ENCODE results near the gene KIF16B. TPM values are rescaled to one million over a fixed set of nuclear protein-coding genes. Genes with fewer than 3 reads are reported as not detected.

The KIF16B gene
- total RNA-seq, 4 donors from 2014 or later, result 8.7 to 20.6 (median 16.6) TPM

GRCh38 chr20:16580620-16581019, 7.4 kb upstream of the KIF16B start:
- no peak for DNase-seq
- intact Hi-C loops (cut with DNase I; ENCODE audit: low total_unique reads), result no loop called here
- H3K4me3 ChIP-seq, result no peak overlapping the region
- H3K27me3 ChIP-seq, result no peaks in the 10 kb centered on the region
- no peaks in the 10 kb centered on the region for H3K36me3 ChIP-seq
- H3K4me1 ChIP-seq, result no peaks in the 10 kb centered on the region
- TF ChIP-seq CTCF (IDR thresholded peaks at IDR 0.05) (no peak), POLR2A (IDR thresholded peaks at IDR 0.05) (no peak)
- no peak overlapping the region for H3K27ac ChIP-seq
- H3K9me3 ChIP-seq, result no peaks in the 10 kb centered on the region

- no peak overlapping the region for H3K27ac ChIP-seq
- no peaks in the 10 kb centered on the region for H3K36me3 ChIP-seq
- no peaks in the 10 kb centered on the region for H3K27me3 ChIP-seq
- no peak overlapping the region for H3K4me3 ChIP-seq
- H3K9me3 ChIP-seq, result no peaks in the 10 kb centered on the region
- no peaks in the 10 kb centered on the region for H3K4me1 ChIP-seq
- intact Hi-C loops (cut with DNase I; ENCODE audit: low total_unique reads), result no loop called here
- no peak for DNase-seq
- TF ChIP-seq POLR2A (IDR thresholded peaks at IDR 0.05) (no peak), CTCF (IDR thresholded peaks at IDR 0.05) (no peak)
Measured at GRCh38 chr20:16580147-16580546, 6.9 kb upstream of the KIF16B start.

- H3K9me3 ChIP-seq, result no peaks in the 10 kb centered on the region
- H3K27ac ChIP-seq, result no peak overlapping the region
- intact Hi-C loops (cut with DNase I; ENCODE audit: low total_unique reads), result no loop called here
- H3K4me1 ChIP-seq, result no peaks in the 10 kb centered on the region
- no peaks in the 10 kb centered on the region for H3K36me3 ChIP-seq
- H3K4me3 ChIP-seq, result no peak overlapping the region
- H3K27me3 ChIP-seq, result no peaks in the 10 kb centered on the region
- DNase-seq, result no peak
- TF ChIP-seq CTCF (IDR thresholded peaks at IDR 0.05) (no peak), POLR2A (IDR thresholded peaks at IDR 0.05) (no peak)
Measured at GRCh38 chr20:16576219-16576618, 3.0 kb upstream of the KIF16B start.

- DNase-seq, result no peak
- TF ChIP-seq POLR2A (IDR thresholded peaks at IDR 0.05) (no peak), CTCF (IDR thresholded peaks at IDR 0.05) (no peak)
Measured at GRCh38 chr20:16575390-16576140, 2.3 kb upstream of the KIF16B start.

GRCh38 chr20:16574656-16575355, 1.6 kb upstream of the KIF16B start:
- peak overlapping the region; percentile 66 to 73 for H3K27ac ChIP-seq
- H3K9me3 ChIP-seq, result no peaks in the 10 kb centered on the region
- H3K4me1 ChIP-seq, result no peaks in the 10 kb centered on the region
- TF ChIP-seq CTCF (IDR thresholded peaks at IDR 0.05), result no peak
- TF ChIP-seq POLR2A (IDR thresholded peaks at IDR 0.05), result peak in 1 of 2 donors; percentile 21
- intact Hi-C loops (cut with DNase I; ENCODE audit: low total_unique reads), result no loop called here
- no peaks in the 10 kb centered on the region for H3K36me3 ChIP-seq
- DNase-seq, result peak; percentile 79 to 84
- peak overlapping the region; percentile 47 to 69 for H3K4me3 ChIP-seq
- no peaks in the 10 kb centered on the region for H3K27me3 ChIP-seq

More at GRCh38 chr20:16575390-16576140, 2.3 kb upstream of the KIF16B start:
- Histone ChIP-seq H3K27ac (peak overlapping the region; percentile 66 to 73), H3K4me1 (no peaks in the 10 kb centered on the region), H3K36me3 (no peaks in the 10 kb centered on the region), H3K9me3 (no peaks in the 10 kb centered on the region), H3K27me3 (no peaks in the 10 kb centered on the region), H3K4me3 (peak overlapping the region; percentile 47 to 69)
- intact Hi-C loops (cut with DNase I; ENCODE audit: low total_unique reads), result no loop called here

Data from uterus (tissue), 4 donors.